ENCODE results near the gene PARD3.
"Not testable (repeated sequence)": the region's sequence is repeated elsewhere in the genome, so short reads cannot be mapped to it uniquely, and the experiment has no call there.

PARD3 gene

GRCh38 chr10:34795334-34795733 is 19.8 kb downstream of the PARD3 start:
- DNase-seq: no peak

GRCh38 chr10:34794835-34795234 is 20.3 kb downstream of the PARD3 start:
- DNase-seq: no peak

DNA sequence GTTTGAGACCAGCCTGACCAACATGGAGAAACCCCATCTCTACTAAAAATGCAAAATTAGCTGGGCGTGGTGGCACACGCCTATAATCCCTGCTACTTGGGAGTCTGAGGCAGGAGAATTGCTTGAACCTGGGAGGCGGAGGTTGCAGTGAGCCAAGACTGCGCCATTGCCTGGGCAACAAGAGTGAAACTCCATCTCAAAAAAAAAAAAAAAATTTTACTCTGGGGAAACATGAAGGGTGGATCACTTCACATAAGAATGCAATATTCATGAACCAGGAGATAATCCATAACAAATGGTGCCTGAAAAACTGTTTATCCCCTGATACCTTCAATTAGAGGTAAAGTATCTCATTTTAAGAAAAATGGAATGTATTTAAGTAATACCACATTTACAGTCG is 21.5 kb downstream of the PARD3 start:
- not testable (repeated sequence) for DNase-seq

GRCh38 chr10:34792881-34793280 is 22.2 kb downstream of the PARD3 start:
- DNase-seq: no peak

DNA sequence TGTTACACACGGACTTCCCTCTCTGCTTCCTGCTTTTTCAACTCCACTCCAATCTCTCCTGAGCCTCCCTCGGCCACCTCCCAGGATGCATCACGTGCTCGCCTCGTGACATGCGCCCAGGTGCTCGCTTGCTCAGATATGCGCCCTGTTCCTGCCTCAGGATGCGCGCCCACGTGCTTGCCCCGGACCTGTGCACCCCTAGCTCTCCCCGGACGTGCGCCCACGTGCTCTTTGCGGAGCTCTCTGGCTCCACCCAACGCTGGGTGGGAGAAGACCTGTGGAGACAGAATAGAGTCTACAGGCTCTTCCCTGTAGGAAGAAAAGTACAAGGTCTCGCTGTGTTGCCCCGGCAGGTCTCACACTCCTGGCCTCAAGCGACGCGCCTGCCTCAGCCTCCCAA is 23.1 kb downstream of the PARD3 start:
- DNase-seq: no peak

DNA sequence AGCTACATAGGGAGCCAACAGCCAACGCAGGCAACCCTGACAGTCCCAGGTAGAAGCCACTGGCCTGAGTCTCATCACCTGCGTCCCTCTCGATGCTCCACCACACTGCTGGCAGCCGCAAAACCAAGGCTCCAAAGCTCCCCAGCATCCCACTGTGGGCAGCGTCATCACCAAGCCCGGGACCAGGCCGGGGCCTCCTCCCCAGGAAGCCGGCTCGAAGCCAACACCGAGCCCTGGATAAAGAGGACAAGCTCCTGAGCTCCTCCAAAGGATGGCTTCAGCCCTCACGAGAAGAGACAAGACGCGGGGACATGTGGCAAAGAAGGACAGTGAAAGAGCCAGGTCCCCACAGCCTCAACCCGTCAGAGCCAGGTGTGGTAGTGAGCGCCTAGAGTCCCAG is 23.9 kb downstream of the PARD3 start:
- no peak for DNase-seq

DNA sequence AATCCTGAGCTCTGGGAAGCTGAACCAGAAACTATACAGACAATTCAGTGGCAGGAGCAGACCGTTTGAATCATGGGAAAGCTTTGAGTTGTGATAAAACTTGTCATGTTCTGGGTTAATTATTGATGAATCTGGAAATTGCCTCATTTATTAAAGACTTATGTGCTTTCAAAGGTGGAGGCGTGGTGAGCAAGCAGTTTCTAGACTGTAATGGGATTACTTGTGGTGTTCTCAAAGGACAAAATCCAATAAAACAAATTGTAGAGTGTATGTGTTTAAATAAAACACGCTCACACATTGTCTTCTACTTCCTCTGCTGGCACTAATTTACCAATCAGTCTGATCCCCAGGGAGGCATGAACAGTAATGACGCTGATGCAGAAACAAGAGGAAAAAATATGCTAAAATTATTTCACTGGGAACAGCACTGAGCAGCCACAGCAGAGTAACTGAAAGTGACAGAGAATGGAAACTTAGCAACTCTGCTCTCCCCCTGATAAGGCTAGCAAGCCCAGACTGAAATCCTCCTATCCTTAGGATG is 25.1 kb downstream of the PARD3 start:
- peak; percentile 10 for DNase-seq

DNA sequence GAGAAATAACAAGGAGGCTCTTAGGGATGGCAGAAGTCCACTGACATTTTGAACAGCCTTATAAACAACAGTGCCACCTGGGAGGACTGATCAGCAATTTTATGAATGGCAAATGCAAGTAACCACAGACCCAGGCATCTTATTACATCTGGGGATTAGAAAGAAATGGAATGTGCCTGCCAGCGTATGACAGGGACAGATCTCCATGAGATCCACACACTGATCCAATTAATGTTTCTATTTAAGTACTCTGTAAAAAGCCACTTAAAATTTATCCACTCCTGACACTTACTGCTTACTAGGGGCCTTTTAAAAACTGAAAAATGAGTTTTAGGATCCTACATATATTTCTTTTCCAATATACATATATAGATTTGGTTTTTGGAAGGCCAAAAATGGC is 28.6 kb downstream of the PARD3 start:
- DNase-seq: no peak

DNA sequence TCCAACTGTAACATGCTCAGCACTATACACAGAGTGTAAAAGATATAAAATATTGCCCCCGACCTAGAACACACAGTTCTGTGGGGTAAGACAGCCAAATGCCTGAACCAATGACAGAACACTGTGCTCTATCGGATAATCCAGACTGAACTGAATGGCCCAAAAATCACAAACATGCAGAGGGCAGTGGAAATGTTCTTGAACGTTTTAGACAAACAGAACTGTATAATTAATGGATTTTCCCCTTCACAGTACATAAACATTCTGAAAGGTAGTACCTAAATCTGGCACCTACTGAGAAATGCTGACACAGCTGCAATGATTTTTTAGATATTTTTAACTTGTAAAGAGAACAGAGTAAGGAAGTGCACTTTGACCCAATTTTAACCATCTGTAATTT is 33.4 kb downstream of the PARD3 start:
- no peak for DNase-seq

DNA sequence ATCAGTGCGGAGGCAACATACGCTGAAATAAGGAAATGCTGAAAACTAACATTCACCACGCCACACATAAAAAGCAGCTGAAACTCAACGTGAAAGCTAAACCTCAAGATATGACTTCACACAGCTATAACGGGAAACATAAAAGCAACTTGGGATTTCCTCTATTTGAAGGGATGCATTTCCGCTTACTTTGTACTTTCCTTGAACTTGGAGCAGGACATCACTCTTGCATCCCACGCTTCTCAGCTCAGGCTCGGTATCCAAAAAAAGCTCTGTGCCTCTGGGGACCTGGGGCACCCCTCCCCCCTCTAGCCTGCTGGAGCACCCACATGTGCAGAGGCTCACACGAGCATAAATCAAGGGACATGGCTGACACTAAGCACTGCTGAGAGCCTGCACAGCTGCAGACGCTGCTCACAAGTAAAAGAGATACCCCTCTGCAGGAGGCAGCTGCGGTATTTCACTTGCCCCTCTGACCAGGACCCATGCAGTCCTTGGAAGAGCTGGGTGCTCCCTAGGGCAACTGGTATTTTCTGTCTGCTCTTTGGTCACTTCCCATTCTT is 34.2 kb downstream of the PARD3 start:
- DNase-seq: no peak

GRCh38 chr10:34778237-34778636 is 36.9 kb downstream of the PARD3 start:
- DNase-seq: no peak

- no peak for DNase-seq
These were observed 38.9 kb downstream of the PARD3 start for GRCh38 chr10:34776090-34776690.

DNA sequence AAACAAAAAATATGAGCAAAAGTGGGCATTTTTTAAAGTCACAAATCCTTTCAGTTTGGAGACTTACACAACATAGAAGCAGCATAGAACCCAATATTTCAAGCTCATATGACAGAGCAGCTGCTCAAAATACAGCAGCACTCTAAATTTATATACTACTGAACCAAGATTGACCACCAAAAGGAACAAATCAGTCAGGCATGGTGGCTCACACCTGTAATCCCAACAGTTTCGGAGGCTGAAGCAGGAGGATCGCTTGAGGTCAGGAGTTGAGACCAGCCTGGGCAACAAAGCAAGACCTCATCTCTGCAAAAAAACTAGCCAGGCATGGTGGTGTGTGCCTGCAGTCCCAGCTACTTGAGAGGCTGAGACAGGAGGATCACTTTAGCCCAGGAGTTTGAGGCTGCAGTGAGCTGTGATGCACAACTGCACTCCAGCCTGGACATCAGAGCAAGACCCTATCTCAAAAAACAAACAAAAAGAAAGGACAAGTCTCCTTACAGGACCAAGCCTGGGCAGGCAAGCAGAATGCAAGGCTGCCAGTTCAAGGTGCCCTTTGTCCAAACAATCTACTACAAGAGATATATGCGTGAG is 40.0 kb downstream of the PARD3 start:
- no peak for DNase-seq

DNA sequence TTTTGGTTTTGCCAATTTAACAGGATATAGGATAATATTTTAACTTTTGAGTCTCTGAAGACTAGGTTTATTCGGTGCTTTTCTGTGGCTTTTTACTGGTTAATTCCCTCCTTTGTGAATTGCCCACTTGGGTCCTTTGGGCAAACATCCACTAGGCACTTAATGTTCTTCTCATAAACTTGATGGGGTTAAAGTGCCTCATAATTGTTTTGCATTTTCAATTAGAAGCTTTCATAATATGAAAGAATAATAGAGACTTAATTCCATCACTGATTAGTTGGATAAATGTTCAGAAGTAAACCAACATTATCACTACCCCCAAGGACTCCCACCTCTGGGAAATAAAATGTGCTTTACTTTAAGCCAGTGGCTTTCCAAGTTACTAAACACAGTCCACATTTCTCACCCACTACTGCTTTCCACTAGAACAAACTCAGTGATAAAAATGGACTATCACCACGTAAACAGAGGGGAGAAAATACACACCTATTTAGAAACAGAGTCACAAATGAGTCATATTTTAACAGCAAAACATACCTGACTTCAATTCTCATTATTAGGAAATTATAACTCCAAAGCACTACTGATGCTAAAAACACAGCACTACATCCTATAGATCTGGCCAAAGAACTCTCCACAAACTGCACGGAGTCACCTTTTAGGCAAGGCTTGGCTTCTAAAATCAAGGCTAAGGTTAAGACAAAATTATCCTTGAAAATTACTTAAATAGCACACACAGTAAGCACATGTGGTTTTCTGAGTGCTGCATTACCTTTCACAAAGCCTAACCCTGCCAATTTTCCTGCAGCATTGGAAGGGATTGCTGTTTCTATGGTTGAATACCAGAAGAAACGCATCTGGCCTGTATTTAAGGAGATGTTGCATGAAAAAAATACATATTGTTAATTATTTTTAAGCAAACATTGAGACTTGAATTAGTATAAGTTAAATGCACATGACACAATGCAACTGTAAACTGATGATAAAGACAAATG is 41.2 kb downstream of the PARD3 start:
- no peak for DNase-seq

GRCh38 chr10:34771525-34771924 is 43.6 kb downstream of the PARD3 start:
- DNase-seq: no peak

DNA sequence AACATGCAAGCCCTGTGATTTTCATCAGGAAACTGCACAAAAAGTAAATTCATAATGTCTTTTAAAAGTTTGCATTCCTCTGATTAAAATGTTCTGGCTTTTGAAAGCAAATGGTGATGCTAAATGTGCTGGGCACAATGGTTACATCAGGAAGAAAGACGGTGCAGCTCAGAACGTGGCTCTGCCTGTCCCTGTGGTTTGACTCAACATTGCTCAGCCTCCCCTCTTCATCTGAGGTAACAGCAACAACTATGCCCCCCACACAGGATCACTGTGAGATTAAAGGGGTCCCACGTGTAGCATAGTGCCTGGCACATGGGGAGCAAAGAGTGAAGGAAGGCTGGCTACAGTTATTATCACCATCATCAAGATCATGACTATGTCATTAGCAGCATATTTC is 44.0 kb downstream of the PARD3 start:
- no peak for DNase-seq

GRCh38 chr10:34769899-34770298 is 45.2 kb downstream of the PARD3 start:
- DNase-seq: no peak

DNA sequence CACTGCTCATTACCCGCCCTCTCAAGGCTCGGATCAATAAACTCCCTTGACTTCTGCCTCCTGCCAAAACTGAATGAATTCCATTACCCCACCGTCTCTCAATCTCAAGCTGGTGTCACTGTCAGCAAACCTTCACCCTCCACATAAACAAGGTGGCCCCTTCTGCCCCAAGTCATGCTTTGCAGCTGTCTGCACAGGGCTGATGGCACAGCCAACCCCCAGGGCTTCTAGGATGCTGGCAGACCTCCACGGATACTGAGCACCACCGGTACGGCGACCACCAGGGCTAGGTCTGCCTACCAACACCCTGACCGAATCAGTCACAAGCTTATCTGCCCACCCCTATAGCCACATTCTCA is 46.1 kb downstream of the PARD3 start:
- no peak for DNase-seq

GRCh38 chr10:34768261-34768971 is 46.7 kb downstream of the PARD3 start:
- DNase-seq: no peak

DNA sequence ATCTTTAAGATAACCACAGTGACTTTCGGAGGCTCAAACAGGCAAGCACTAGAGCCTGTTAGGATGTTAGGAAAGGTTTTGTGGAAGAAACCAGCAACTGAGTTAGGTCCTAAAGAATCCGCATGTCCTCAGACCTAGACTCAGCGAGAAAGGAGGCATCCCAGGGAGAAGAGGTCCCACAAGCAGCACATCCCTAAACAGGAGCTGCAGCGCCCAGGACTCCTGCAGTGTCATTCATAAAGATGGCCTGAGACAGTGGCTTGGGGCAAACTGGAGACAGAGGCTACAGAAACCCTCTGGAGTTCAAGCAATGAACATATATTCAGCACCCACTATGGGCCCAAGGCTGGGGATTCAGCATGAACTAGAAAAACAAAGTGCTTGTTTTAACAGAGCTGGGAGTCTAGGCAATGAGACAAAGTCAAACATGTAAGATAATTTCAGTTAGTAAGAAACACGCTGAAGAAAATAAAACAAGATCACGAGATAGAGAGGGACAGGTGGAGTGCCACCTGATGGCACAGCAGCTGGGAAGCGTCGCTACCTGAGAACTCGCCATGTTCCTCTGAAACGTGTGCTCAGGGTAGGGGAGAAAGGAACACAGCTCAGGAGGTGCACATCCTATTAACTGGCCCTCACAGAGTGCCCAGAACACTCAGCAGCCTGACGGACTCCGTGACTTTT is 48.1 kb downstream of the PARD3 start:
- no peak for DNase-seq

GRCh38 chr10:34766266-34766600 is 48.9 kb downstream of the PARD3 start:
- DNase-seq: peak; percentile 52

DNA sequence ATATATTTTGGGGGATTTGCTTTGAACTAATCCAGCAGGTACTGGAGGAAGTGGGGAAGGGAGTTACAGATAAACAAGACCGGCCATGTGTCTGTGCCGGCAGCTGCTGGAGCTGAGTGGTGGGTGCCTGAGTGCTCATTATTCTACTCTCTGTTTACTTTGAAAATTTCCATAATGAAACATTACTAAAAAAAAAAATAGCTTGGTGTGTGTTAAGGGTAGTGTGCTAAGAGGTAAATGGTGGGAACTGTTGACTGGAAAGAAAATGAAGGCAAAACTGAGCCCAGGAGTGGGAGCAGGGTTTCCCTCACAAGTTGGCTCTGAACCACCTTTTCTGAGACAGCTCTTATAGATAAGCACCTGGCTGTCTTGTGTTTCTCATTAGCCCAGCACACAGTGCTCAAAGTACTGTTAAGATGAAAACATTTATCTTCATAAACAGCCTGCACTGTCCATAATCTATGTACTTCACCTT is 50.6 kb downstream of the PARD3 start:
- DNase-seq: peak; percentile 10

Data from DMS153 (cell line).